GM19023 (cell line): ENCODE data around the gene ATXN10.

ENCODE experiments used
- ATAC-seq: cut with Tn5 transposase; IDR thresholded peaks from one replicate; pipeline ENCODE4 v1.9.1; 2021; ENCODE audit warnings: mild to moderate bottlenecking, moderate library complexity; ENCODE audit not compliant: unreplicated experiment

Gene ATXN10

GRCh38 chr22:45845076-45845487 lies 173.4 kb downstream of the ATXN10 start:
- no peak for ATAC-seq

- ATAC-seq = no peak
Measured at GRCh38 chr22:45846952-45847351, 175.3 kb downstream of the ATXN10 start.

- ATAC-seq = no peak
Measured at GRCh38 chr22:45848904-45849303, 177.3 kb downstream of the ATXN10 start.

- ATAC-seq = no peak
Measured at GRCh38 chr22:45852826-45853225, 181.2 kb downstream of the ATXN10 start.

GRCh38 chr22:45855961-45856360 lies 184.3 kb downstream of the ATXN10 start:
- ATAC-seq = no peak

- ATAC-seq = no peak
Measured at GRCh38 chr22:45857519-45857918, 185.9 kb downstream of the ATXN10 start.

GRCh38 chr22:45859231-45860161 lies 187.9 kb downstream of the ATXN10 start:
- no peak for ATAC-seq

- no peak for ATAC-seq
Measured at GRCh38 chr22:45860201-45860600, 188.6 kb downstream of the ATXN10 start.

- no peak for ATAC-seq
Measured at GRCh38 chr22:45861259-45861658, 189.6 kb downstream of the ATXN10 start.

GRCh38 chr22:45863981-45864751 lies 192.5 kb downstream of the ATXN10 start:
- no peak for ATAC-seq

- no peak for ATAC-seq
Measured at GRCh38 chr22:45864959-45865476, 193.4 kb downstream of the ATXN10 start.

- ATAC-seq = no peak
Measured at GRCh38 chr22:45865561-45866125, 194.0 kb downstream of the ATXN10 start.

- no peak for ATAC-seq
Measured at GRCh38 chr22:45866126-45866645, 194.6 kb downstream of the ATXN10 start.

GRCh38 chr22:45866646-45867117 lies 195.0 kb downstream of the ATXN10 start:
- no peak for ATAC-seq

GRCh38 chr22:45867118-45867905 lies 195.7 kb downstream of the ATXN10 start:
- no peak for ATAC-seq

- no peak for ATAC-seq
Measured at GRCh38 chr22:45867906-45868555, 196.4 kb downstream of the ATXN10 start.

GRCh38 chr22:45868571-45869339 lies 197.1 kb downstream of the ATXN10 start:
- ATAC-seq = no peak

GRCh38 chr22:45869340-45869847 lies 197.8 kb downstream of the ATXN10 start:
- ATAC-seq = no peak

GRCh38 chr22:45870011-45870410 lies 198.4 kb downstream of the ATXN10 start:
- ATAC-seq = no peak
